IPS-15b (cell line): ENCODE data around the gene BRD7.

Source experiments
- H3K27me3 ChIP-seq: one replicate; pipeline ENCODE4 v1.6.1; 2013; ENCODE audit warnings: low read length; ENCODE audit not compliant: control insufficient read depth, insufficient read depth
- H3K36me3 ChIP-seq: one replicate; pipeline ENCODE4 v1.6.1; 2013; ENCODE audit warnings: low read length; ENCODE audit not compliant: control insufficient read depth, insufficient read depth
- H3K4me1 ChIP-seq: one replicate; pipeline ENCODE4 v1.6.1; 2013; ENCODE audit warnings: mild to moderate bottlenecking, low read length; ENCODE audit not compliant: control insufficient read depth, insufficient read depth
- H3K4me3 ChIP-seq: one replicate; pipeline ENCODE4 v1.5.1; 2013; ENCODE audit warnings: low read depth, low read length
- H3K9ac ChIP-seq: one replicate; pipeline ENCODE4 v1.6.1; 2013; ENCODE audit warnings: low read depth, mild to moderate bottlenecking, low read length
- H3K9me3 ChIP-seq: one replicate; pipeline ENCODE4 v1.6.1; 2013; ENCODE audit warnings: mild to moderate bottlenecking, low read length; ENCODE audit not compliant: control insufficient read depth, insufficient read depth

BRD7 gene

GRCh38 chr16:50326264-50326663 lies 42.5 kb downstream of the BRD7 start:
- no peaks in the 10 kb centered on the region for H3K4me1 ChIP-seq
- no peaks in the 10 kb centered on the region for H3K27me3 ChIP-seq
- peaks cover 6% of the 10 kb centered on the region for H3K36me3 ChIP-seq
- no peak overlapping the region for H3K4me3 ChIP-seq
- no peaks in the 10 kb centered on the region for H3K9me3 ChIP-seq
- H3K9ac ChIP-seq: no peak overlapping the region

GRCh38 chr16:50324345-50324744 lies 44.4 kb downstream of the BRD7 start:
- H3K4me1 ChIP-seq: no peaks in the 10 kb centered on the region
- no peaks in the 10 kb centered on the region for H3K27me3 ChIP-seq
- no peak overlapping the region for H3K9ac ChIP-seq
- H3K9me3 ChIP-seq: no peaks in the 10 kb centered on the region
- no peak overlapping the region for H3K4me3 ChIP-seq
- peaks cover 17% of the 10 kb centered on the region for H3K36me3 ChIP-seq

- peaks cover 21% of the 10 kb centered on the region for H3K36me3 ChIP-seq
- no peak overlapping the region for H3K4me3 ChIP-seq
- no peaks in the 10 kb centered on the region for H3K27me3 ChIP-seq
- H3K9ac ChIP-seq: no peak overlapping the region
- H3K4me1 ChIP-seq: no peaks in the 10 kb centered on the region
- no peaks in the 10 kb centered on the region for H3K9me3 ChIP-seq
Observed at GRCh38 chr16:50323335-50324011, 45.3 kb downstream of the BRD7 start.

- Histone ChIP-seq H3K4me3 (no peak overlapping the region), H3K9me3 (no peaks in the 10 kb centered on the region), H3K27me3 (no peaks in the 10 kb centered on the region), H3K9ac (no peak overlapping the region), H3K4me1 (no peaks in the 10 kb centered on the region), H3K36me3 (peaks cover 24% of the 10 kb centered on the region)
Observed at GRCh38 chr16:50322333-50322732, 46.5 kb downstream of the BRD7 start.

GRCh38 chr16:50320310-50320709 lies 48.5 kb downstream of the BRD7 start:
- peaks cover 43% of the 10 kb centered on the region for H3K36me3 ChIP-seq

GRCh38 chr16:50318796-50319578 lies 49.8 kb downstream of the BRD7 start:
- Histone ChIP-seq H3K4me3 (no peak overlapping the region), H3K9me3 (no peaks in the 10 kb centered on the region), H3K9ac (no peak overlapping the region), H3K4me1 (no peaks in the 10 kb centered on the region), H3K36me3 (peaks cover 48% of the 10 kb centered on the region), H3K27me3 (no peaks in the 10 kb centered on the region)

More at GRCh38 chr16:50320310-50320709, 48.5 kb downstream of the BRD7 start:
- Histone ChIP-seq H3K9ac (no peak overlapping the region), H3K4me1 (no peaks in the 10 kb centered on the region), H3K4me3 (no peak overlapping the region), H3K27me3 (no peaks in the 10 kb centered on the region), H3K9me3 (no peaks in the 10 kb centered on the region)

- no peaks in the 10 kb centered on the region for H3K27me3 ChIP-seq
- no peak overlapping the region for H3K9ac ChIP-seq
- peaks cover 56% of the 10 kb centered on the region for H3K36me3 ChIP-seq
- H3K4me1 ChIP-seq: no peaks in the 10 kb centered on the region
- no peaks in the 10 kb centered on the region for H3K9me3 ChIP-seq
- H3K4me3 ChIP-seq: no peak overlapping the region
Observed at GRCh38 chr16:50316848-50317630, 51.7 kb downstream of the BRD7 start.

- no peaks in the 10 kb centered on the region for H3K9me3 ChIP-seq
- H3K4me3 ChIP-seq: no peak overlapping the region
- H3K36me3 ChIP-seq: peaks cover 56% of the 10 kb centered on the region
- H3K9ac ChIP-seq: no peak overlapping the region
- H3K27me3 ChIP-seq: no peaks in the 10 kb centered on the region
- no peaks in the 10 kb centered on the region for H3K4me1 ChIP-seq
Observed at GRCh38 chr16:50316102-50316847, 52.5 kb downstream of the BRD7 start.

GRCh38 chr16:50315346-50315997 lies 53.3 kb downstream of the BRD7 start:
- Histone ChIP-seq H3K4me3 (no peak overlapping the region), H3K27me3 (no peaks in the 10 kb centered on the region), H3K4me1 (no peaks in the 10 kb centered on the region), H3K9ac (no peak overlapping the region), H3K36me3 (peaks cover 53% of the 10 kb centered on the region), H3K9me3 (no peaks in the 10 kb centered on the region)

- Histone ChIP-seq H3K36me3 (peaks cover 47% of the 10 kb centered on the region), H3K9me3 (no peaks in the 10 kb centered on the region), H3K27me3 (no peaks in the 10 kb centered on the region), H3K4me1 (no peaks in the 10 kb centered on the region), H3K4me3 (no peak overlapping the region), H3K9ac (no peak overlapping the region)
Observed at GRCh38 chr16:50314665-50315064, 54.1 kb downstream of the BRD7 start.
